MCF 10A (cell line): Measurements from ENCODE around the gene PTH. TPM values are rescaled to one million over a fixed set of nuclear protein-coding genes. Genes with fewer than 3 reads are reported as not detected.

Experiments used
- BruUV-seq: library from RNA; stranded (reverse); fragments of 400-500 nt; replicated peaks from 2 replicates; lab custom pipeline; 2021; lab: Mats Ljungman, UMichigan
- CTCF ChIA-PET: fragments of 300-600 bp; sonication (Branson Sonifier 250); formaldehyde crosslinking; extraction: SDS; loops from one replicate; lab custom pipeline; 2021; ENCODE audit warnings: antibody characterized with exemption, inconsistent platforms; lab: Yijun Ruan, JAX
- POLR2A ChIA-PET: fragments of 300-600, 350-650 bp; sonication (Branson Sonifier 250); formaldehyde crosslinking; extraction: SDS; loops from one replicate; lab custom pipeline; 2020; ENCODE audit warnings: antibody characterized with exemption, inconsistent platforms; lab: Yijun Ruan, JAX
- DNase-seq: peaks from one replicate; pipeline ENCODE4 v3.0.0-alpha.2; 2018; ENCODE audit not compliant: unreplicated experiment
- H3K27ac Mint-ChIP-seq: one replicate; pipeline ENCODE4 v1.8.0; 2022; ENCODE audit warnings: mild to moderate bottlenecking, low read depth, mixed read lengths; ENCODE audit not compliant: unreplicated experiment
- H3K27me3 Mint-ChIP-seq: one replicate; pipeline ENCODE4 v1.8.0; 2022; ENCODE audit warnings: mixed read lengths; ENCODE audit not compliant: insufficient read depth, unreplicated experiment
- H3K36me3 Mint-ChIP-seq: one replicate; pipeline ENCODE4 v1.8.0; 2022; ENCODE audit warnings: mild to moderate bottlenecking, moderate library complexity, mixed read lengths; ENCODE audit not compliant: insufficient read depth, unreplicated experiment
- H3K4me1 Mint-ChIP-seq: one replicate; pipeline ENCODE4 v1.8.0; 2022; ENCODE audit warnings: mixed read lengths; ENCODE audit not compliant: insufficient read depth, unreplicated experiment
- H3K4me3 Mint-ChIP-seq: one replicate; pipeline ENCODE4 v1.8.0; 2022; ENCODE audit warnings: mild to moderate bottlenecking, moderate library complexity, mixed read lengths; ENCODE audit not compliant: unreplicated experiment
- H3K9me3 Mint-ChIP-seq: one replicate; pipeline ENCODE4 v1.8.0; 2022; ENCODE audit warnings: mixed read lengths; ENCODE audit not compliant: unreplicated experiment
- CTCF ChIP-seq: fragments of 200-600 bp; IDR thresholded peaks from one replicate; pipeline ENCODE4 v1.8.0; 2022; ENCODE audit warnings: antibody characterized with exemption, mild to moderate bottlenecking; ENCODE audit not compliant: unreplicated experiment
- intact Hi-C: fragments of 100-400 bp; cut with micrococcal nuclease; formaldehyde crosslinking; loops from 2 replicates; pipeline ENCODE4 v1.14.1; 2022
- total RNA-seq: library from RNA; stranded (reverse); gene quantifications from 2 replicates; pipeline ENCODE4 v1.2.3, GENCODE V29; 2022

PTH gene
- total RNA-seq, 1 experiment from 2014 or later, result not detected

- DNase-seq, result peak; percentile 19
- intact Hi-C loops, result no loop called here
These were observed 8.2 kb downstream of the PTH start for GRCh38 chr11:13487661-13488030.

GRCh38 chr11:13486926-13487660 is 8.7 kb downstream of the PTH start:
- intact Hi-C loops, result no loop called here
- Mint-ChIP-seq H3K27ac (no peak overlapping the region), H3K4me3 (no peak overlapping the region), H3K27me3 (peaks cover 24% of the 10 kb centered on the region), H3K36me3 (no peaks in the 10 kb centered on the region), H3K4me1 (no peaks in the 10 kb centered on the region), H3K9me3 (no peaks in the 10 kb centered on the region)
- no peak for DNase-seq
- no TSS peak for BruUV-seq
- ChIA-PET CTCF (interaction anchor here (0.6 to 1.4 kb wide), 3 partner anchors 9 to 426 kb away, joined by 3 to 5 read pairs (median 3); no protein-coding TSS in a partner anchor), POLR2A (no interaction called here)
- TF ChIP-seq CTCF, result no peak

More at GRCh38 chr11:13487661-13488030, 8.2 kb downstream of the PTH start:
- no peaks in the 10 kb centered on the region for H3K4me1 Mint-ChIP-seq
- no peaks in the 10 kb centered on the region for H3K36me3 Mint-ChIP-seq
- BruUV-seq, result no TSS peak
- H3K4me3 Mint-ChIP-seq, result no peak overlapping the region
- H3K27ac Mint-ChIP-seq, result no peak overlapping the region
- H3K27me3 Mint-ChIP-seq, result peaks cover 20% of the 10 kb centered on the region
- POLR2A ChIA-PET, result no interaction called here
- H3K9me3 Mint-ChIP-seq, result no peaks in the 10 kb centered on the region
- CTCF ChIA-PET, result interaction anchor here (0.6 to 0.7 kb wide), 2 partner anchors 181 to 426 kb away, joined by 3 to 5 read pairs; no protein-coding TSS in a partner anchor
- no peak for TF ChIP-seq CTCF

- intact Hi-C loops, result no loop called here
- H3K9me3 Mint-ChIP-seq, result no peaks in the 10 kb centered on the region
- peaks cover 28% of the 10 kb centered on the region for H3K27me3 Mint-ChIP-seq
- H3K4me3 Mint-ChIP-seq, result no peak overlapping the region
- H3K27ac Mint-ChIP-seq, result no peak overlapping the region
- no peak for TF ChIP-seq CTCF
- POLR2A ChIA-PET, result no interaction called here
- peak; percentile 21 for DNase-seq
- CTCF ChIA-PET, result no interaction called here
- no peaks in the 10 kb centered on the region for H3K4me1 Mint-ChIP-seq
- no TSS peak for BruUV-seq
- H3K36me3 Mint-ChIP-seq, result no peaks in the 10 kb centered on the region
These were observed 15.6 kb downstream of the PTH start for GRCh38 chr11:13480198-13480597.

- no peaks in the 10 kb centered on the region for H3K36me3 Mint-ChIP-seq
- BruUV-seq, result no TSS peak
- CTCF ChIA-PET, result interaction anchor here (0.9 kb wide), 1 partner anchor 15 kb away, joined by 3 read pairs; no protein-coding TSS in a partner anchor
- POLR2A ChIA-PET, result interaction anchor here (1.0 kb wide), 1 partner anchor 12 kb away, joined by 3 read pairs; no protein-coding TSS in a partner anchor
- DNase-seq, result no peak
- H3K4me3 Mint-ChIP-seq, result no peak overlapping the region
- H3K9me3 Mint-ChIP-seq, result no peaks in the 10 kb centered on the region
- H3K27me3 Mint-ChIP-seq, result peaks cover 28% of the 10 kb centered on the region
- no peak for TF ChIP-seq CTCF
- no peaks in the 10 kb centered on the region for H3K4me1 Mint-ChIP-seq
- H3K27ac Mint-ChIP-seq, result no peak overlapping the region
- intact Hi-C loops, result no loop called here
These were observed 16.1 kb downstream of the PTH start for GRCh38 chr11:13479688-13480087.
